K562 treated with DMSO at 1 percent for 48 hours (cell line): Measurements from ENCODE around the gene VWA2. TPM values are rescaled to one million over a fixed set of nuclear protein-coding genes. Genes with fewer than 3 reads are reported as not detected.

Experiments
- total RNA-seq: library from RNA; unstranded; fragments of 300-600 nt; gene quantifications from 2 replicates; pipeline ENCODE4 v1.2.3, GENCODE V29; 2022; ENCODE audit warnings: low replicate concordance; ENCODE audit errors: extremely low read depth

The VWA2 gene
- total RNA-seq: not detected in 2 replicates

GRCh38 chr10:114239117-114239993, at the start of gene VWA2:
VWA2 (plus strand) TSS chr10:114239254; CDS start chr10:114248714, 9,460 bp downstream.

Other genes starting within 250 kb of the VWA2 start
- not detected in 2 replicates for gene ADRB1, start 195.4 kb upstream of the VWA2 start, total RNA-seq
- gene CCDC186, start 65.1 kb upstream of the VWA2 start, total RNA-seq: not detected in 2 replicates
- not detected in 2 replicates for gene TDRD1, start 59.9 kb upstream of the VWA2 start, total RNA-seq
- gene AFAP1L2, start 165.2 kb downstream of the VWA2 start, total RNA-seq: not detected in 2 replicates